Stimulated activated CD8-positive, alpha-beta memory T cell treated with anti-CD3 and anti-CD28 coated beads, Interleukin-4, amount 100 ng/mL, for 1 hour (primary cell): ENCODE measurements around the gene CMTM2.
"Not testable (repeated sequence)": the region's sequence is repeated elsewhere in the genome, so short reads cannot be mapped to it uniquely, and the experiment has no call there.

Experiments
- DNase-seq, 2 donors: peaks; one replicate each; pipeline ENCODE4 v3.0.0-alpha.2; 2020; ENCODE audit warnings: low read depth in 2 of 2, low spot score in 1 of 2

The CMTM2 gene

DNA sequence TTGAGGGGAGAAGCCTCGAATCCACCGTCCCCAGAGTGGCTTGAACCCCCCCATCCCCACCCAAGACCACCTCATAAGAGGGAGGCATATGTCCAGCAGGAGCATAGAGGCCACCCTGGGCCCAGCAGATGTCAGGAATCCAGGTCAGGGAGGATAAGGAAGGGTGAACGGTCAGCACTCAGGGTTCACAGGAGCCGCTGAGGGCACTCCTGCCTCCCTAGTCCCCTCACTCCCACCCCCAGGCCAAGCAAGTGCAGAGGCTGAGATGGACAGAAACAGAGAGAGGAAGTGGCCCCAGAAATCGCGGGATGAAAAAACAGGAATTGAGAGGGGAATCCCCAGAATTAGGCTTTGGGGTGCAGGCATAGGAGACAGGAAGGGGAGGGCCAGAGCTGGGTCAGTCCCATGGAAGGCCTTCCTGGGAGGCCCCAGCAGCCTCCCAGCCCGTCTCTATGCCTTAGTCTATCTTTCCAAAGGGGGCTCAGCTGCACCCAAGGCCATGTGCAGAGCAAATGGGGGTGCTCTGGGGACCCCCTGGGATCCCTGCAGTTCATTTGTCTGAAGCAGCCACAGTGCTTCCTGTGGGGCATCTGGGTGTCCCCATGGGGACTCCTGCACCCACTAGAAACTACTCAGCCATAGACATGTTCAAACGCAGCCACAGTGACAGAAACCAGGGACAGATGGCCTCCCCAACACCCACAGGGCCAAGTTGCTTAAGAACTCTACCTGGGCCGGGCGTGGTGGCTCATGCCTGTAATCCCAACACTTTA, 26.9 kb downstream of the CMTM2 start:
- no peak for DNase-seq

- peak; percentile 52 to 68 for DNase-seq
Observed at GRCh38 chr16:66608241-66609138, 29.2 kb downstream of the CMTM2 start.

DNA sequence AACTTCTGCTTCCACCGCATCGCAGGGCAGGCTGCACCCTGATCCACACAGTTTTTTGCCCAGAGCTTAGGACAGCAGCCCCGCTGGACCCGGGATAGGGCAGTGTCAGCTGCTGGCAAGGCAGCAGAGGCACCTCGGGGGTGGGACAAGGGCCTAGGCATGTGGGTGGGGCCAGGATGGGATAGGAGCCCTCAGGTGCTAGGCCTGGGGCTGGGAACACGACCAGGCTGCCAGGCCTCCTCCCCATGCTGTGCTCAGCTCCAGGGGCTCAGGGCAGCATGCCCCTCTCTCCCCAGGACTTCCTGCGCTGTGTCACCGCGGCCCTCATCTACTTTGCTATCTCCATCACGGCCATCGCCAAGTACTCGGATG, 29.9 kb downstream of the CMTM2 start:
- DNase-seq, result no peak

DNA sequence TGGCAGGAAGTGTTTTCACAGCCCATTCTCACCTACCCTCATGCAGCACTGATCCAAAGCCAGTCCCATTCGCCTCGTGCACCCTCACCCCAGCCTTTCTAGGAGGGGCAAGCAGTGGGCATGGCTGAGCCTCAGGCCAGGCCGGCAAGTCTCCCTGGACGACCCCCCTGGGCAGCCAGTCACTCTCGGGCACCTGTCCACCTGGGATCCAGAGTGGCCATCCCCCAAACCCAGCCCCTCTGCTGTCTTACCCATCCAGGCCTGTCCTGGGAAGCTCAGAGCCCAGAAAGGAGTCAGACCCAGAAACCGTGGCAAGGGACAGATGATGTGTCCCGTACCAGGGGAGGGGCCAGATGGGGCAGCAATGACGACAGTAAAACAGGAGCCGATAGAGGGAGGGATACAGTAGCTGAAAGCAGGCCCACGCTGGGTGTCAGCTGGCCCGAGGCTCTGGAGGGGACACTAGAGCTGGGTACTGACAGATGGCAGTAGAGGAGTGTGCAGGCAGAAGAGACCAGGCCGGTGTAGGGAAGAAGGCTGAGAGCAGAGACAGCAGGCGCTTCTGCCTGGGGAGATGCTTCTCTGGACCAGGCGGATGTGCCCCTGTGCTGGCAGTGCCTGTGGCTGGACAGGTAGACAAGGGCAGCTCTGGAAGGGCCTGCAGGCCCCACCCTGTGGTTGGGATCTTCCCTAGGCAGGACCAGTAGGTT, 31.0 kb downstream of the CMTM2 start:
- no peak for DNase-seq

DNA sequence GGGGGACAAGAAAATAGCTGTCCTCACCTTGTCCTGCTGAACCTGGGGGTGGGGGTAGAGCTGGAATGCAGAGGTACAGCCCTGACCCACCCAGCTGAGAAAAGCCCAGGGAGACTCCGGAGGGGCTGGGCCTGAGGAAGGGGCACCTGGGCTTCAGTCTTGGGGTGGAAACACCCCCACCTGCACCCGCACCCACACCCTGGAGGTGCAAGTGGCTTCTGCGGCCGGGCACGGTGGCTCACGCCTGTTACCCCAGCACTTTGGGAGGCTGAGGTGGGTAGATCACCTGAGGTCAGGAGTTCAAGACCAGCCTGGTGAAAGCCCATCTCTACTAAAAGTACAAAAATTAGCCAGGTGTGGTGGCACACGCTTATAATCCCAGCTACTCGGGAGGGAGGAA, 32.6 kb downstream of the CMTM2 start:
- not testable (repeated sequence) for DNase-seq

- DNase-seq, result no peak
Observed at GRCh38 chr16:66612422-66612821, 33.2 kb downstream of the CMTM2 start.

GRCh38 chr16:66614161-66614802, 35.0 kb downstream of the CMTM2 start:
- DNase-seq, result no peak

GRCh38 chr16:66616169-66616568, 36.9 kb downstream of the CMTM2 start:
- DNase-seq, result no peak

GRCh38 chr16:66616592-66616991, 37.3 kb downstream of the CMTM2 start:
- DNase-seq, result no peak

DNA sequence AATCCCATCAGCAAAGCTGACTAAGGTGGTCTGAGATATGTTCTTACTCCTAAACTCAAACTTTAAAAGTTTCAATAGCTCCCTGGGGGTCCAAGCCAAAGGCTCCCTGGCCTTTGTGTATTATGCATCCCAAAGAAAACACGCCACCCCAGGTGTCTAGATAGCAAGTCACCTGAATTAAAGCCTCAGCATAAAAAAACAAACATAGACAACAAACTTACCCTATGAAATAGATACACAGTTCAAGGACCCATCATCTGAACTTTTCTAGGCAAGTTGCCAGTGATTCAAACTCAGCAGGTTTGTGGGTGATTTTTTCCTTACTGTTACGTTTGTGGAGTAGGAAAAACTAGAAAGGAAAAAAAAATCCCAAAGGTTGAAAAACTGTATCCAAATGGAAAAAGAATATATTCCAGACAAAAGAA, 37.8 kb downstream of the CMTM2 start:
- DNase-seq, result no peak

- DNase-seq, result no peak
Observed at GRCh38 chr16:66617728-66618127, 38.5 kb downstream of the CMTM2 start.

GRCh38 chr16:66618588-66619375, 39.5 kb downstream of the CMTM2 start:
- no peak for DNase-seq

DNA sequence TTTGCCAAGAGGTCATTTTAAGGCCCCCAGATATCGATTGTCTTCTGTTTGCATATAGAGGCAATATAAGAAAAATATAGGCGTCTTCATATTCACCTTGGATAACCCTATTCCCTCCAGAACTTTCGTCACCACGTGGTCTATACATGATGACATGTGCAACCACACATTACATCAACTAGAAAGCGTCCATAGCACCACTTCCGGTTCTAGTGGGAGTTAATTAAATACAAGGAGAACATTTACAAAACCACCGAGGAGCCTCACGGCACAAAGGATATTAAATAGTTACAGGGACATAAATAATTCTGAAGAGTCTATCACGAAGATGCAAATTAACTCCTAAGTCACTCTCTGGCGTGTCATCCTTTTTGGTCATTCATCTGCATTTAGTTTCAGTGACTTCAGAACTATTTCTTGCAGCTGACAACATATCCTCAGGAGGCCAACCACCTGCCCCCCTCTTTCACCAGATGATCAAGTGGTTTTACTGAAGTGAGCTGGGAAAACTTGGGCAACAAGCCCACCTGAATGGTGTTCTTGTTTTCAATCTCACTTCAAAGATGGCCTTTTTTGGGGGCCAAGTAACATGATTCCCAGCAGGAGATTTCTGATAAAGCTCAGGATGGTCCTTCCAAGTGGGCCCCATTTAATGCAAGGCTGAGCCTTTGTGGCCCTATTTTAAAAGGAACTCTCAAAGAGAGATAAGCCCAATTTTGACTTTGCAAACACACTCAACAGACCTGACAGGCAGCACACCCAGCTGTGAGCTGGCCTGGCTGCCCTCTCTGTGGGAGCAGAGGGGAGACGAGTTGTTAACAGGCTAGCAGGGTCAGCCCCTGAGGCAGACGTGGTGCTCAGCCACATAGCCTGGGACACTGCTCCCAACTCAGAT, 40.5 kb downstream of the CMTM2 start:
- DNase-seq, result no peak

- DNase-seq, result no peak
Observed at GRCh38 chr16:66620429-66620795, 41.1 kb downstream of the CMTM2 start.

DNA sequence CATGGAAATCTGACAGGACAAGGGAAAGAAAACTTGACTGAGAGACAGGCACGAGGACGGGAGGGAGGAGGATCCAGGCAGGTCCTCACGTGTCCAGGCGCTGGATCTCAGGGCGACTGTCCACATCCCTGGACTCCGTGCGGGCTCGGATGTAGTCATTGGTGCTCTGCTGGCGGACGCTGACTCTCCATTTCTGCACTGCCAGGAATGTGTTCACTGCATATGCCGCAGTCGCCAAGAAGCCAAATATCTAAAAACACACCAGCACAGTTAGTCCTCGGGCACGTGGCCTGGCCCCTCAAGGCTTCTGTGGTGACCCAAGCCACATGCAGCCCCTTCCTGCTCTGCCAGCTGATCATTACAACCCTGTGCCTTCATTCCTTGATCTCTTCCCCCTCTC, 42.7 kb downstream of the CMTM2 start:
- no peak for DNase-seq

- no peak for DNase-seq
Observed at GRCh38 chr16:66622863-66623262, 43.6 kb downstream of the CMTM2 start.

DNA sequence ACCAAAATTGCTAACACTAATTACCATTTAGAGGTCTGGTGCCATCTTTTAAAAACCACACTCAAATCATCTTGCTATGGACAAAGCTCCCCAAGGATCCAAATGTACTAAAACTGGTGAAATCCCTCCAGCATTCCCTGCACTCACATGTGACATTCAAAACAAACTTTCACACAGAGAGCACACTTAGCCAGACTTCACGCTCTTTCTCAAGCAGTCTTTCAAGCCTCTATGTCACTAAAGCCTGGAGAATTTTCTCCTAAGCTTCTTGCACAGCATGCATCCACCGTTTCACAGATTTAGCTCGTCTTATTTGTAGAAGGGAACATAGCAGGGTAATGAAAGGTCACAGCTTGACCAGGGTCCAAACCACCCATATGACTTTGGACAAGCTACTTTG, 44.5 kb downstream of the CMTM2 start:
- no peak for DNase-seq

DNA sequence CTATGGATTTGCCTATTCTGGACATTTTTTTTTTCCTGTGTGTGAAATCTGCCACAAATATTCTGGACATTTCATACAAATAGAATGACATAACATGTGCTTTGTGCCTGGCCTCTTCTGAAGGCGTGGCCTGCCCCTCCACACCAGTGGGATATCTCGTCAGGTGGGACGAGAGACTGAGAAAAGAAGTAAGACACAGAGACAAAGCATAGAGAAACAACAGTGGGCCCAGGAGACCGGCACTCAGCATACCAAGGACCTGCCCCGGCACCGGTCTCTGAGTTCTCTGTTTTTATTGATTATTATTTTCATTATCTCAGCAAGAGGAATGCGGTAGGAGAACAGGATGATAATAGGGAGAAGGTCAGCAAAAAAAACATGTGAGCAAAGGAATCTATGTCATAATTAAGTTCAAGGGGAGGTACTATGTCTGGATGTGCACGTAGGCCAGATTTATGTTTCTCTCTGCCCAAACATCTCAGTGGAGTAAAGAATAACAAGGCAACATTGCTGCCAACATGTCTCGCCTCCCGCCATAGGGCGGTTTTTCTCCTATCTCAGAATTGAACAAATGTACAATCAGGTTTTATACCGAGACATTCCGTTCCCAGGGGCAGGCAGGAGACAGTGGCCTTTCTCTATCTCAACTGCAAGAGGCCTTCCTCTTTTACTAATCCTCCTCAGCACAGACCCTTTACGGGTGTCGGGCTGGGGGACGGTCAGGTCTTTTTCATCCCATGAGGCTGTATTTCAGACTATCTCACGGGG, 48.5 kb downstream of the CMTM2 start:
- DNase-seq, result not testable (repeated sequence)

DNA sequence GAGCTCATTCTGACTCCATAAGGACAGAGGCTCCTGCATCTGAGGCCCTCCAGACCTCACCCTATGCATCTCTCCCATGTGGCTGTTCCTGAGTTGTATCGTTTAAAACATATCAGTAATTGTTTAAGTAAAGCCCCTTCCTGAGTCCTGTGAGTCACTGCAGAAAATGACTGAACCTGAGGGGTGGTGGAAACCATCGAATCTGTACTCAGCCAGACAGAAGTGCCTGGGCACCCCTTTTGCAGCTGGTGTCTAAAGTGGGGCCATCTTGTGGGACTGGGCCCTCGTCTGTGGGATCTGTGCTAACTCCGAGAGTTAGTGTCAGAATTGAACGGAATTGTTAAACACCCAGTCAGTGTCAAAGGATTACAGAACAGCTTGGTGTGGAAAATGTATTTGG, 50.6 kb downstream of the CMTM2 start:
- DNase-seq, result no peak
